ENCODE results near the gene EVX2.

Gene EVX2

DNA sequence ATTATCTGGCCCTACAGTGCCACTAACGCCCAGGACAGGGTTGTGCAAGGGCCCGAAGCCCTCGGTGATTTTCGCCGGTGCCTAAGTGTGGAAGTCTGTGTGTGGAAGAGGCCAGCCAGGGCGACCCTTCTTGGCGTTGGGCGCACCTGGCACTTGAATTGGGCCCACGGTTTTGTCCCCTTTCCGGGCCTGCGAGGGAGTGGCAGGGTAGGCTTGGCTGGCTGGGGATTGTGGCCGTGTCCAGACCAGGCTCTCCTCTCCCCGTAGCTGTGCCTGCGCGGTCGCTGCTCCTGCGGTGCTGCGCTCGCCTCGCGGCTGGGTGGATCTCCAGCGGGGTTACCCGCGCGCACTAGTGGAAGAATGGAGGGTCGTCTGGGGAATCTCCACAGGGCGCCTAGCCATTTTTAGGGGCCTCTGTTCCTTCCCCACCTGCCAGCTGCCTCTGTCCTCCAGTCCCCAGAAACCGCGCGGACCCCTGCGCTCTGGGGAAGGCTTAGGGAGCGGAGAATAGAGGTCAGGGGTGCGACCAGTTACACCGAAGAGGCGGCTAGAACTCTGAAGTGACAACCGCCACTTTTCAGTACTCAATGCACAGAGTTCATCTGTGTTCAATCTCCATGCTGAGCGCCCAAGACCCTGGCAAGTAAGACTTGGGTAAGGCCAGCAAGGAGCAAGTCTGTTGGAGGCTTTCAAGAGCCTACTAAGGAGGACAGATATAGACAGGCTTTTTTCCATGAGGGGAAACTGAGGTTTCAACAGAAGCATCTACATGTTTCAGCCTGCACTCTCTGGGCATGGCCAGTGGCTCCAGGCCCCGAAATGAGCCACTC, 16.0 kb downstream of the EVX2 start:
- DNase-seq (ENCODE audit: extremely low read depth in 1 of 2, low read depth in 1 of 2): no peak

DNA sequence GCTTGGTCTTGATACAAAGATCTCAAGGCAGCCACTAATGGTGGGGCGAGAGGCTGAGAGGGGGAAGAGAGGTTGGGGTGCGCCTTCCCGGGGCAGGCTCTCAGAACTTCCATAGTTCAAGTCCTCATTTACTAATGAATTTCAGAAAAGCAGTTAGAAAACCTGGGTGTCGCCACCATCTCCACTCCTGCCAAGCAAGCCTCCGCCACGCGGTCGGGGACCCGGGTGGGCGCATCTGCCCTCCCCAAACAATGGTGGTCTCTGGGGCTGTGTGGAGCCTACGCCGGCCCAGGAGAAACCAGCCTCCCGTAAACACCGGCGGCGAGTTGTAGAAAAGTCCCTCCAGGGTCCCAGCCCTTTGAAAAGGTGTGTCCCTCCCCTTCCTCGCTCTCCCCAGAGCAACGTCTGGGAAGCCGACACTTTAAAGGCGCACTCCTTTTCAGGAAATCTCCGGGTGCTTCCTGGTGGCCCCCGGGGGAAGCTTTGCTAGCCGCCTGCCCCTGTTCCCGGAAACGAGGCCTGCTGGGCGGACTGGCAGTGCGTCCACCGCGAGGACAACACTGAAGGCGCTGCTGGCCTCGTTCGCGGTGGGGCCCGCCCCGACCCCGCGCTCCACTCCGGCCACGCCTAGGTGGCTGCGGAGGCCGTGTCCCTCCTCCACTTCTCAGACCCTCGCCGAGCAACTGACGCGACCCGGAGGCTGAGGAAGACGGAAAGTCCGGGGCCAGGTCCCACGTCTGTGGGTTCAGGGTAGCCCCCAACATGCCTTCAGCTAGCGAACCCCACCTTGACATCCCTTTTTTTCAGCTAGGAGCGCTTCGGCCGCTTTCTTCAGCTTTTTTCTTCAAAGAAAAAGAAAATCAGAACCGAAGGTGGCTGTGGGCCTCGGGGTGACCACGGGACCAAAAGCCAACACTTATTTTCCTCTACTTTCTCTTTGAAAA, 16.8 kb downstream of the EVX2 start:
- no peak for DNase-seq (ENCODE audit: extremely low read depth in 1 of 2, low read depth in 1 of 2)

DNA sequence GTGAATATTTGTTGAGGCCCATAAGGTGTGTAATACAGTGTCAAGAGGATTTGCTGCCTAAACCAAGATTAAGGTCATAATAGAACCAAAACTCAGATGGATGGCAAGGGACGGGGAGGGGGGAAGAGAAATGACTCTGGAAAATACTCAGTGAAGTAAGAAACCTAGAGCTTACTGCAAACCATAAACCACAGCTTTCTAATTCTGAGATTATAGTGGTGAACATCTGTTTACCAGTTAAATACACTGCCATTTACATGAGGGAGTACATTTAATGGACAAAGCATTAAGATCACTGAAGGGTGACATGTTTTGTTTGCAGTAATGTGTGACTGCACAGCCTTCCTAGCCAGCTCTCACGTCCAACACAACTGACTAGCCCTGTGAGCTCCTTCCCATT, 19.8 kb downstream of the EVX2 start:
- no peak for DNase-seq (ENCODE audit: extremely low read depth in 1 of 2, low read depth in 1 of 2)

DNA sequence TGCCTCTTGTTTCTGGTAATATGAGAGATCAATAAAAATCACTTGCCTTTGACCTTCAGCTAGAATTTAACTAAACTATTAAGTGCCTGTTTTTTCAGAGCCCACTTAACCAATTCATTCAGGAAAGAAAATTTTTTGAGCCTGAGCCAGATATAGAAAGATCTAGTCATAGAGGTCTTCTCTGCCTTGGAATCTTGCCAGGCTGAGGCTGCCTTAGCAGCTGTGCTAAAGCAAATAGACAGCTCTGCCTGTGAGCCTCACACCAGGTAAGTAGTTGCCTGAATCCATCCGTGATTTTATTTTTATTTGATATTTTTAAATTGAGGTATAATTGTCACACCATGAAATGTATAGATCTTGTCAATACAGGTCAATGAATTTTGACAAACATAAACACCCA, 27.4 kb downstream of the EVX2 start:
- no peak for DNase-seq (ENCODE audit: extremely low read depth in 1 of 2, low read depth in 1 of 2)

DNA sequence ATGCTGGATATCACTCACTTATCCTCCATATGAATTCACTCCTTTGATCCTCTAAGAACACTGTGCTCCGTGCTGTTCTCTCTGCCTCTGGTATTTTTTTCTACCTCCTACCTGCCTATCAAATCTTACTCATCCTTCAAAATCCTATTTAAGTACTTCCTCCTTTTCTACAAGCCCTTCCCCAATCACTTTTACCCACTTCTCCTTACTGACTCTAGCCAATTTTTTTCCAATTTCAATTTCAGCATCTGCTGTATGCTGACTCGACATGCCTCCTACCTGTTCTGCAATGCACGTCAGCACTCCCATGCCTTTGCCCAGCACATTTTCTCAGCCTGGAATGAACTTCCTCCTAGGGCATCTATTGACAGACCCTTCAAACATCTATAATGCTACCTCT, 44.4 kb downstream of the EVX2 start:
- DNase-seq (ENCODE audit: extremely low read depth in 1 of 2, low read depth in 1 of 2): no peak

DNA sequence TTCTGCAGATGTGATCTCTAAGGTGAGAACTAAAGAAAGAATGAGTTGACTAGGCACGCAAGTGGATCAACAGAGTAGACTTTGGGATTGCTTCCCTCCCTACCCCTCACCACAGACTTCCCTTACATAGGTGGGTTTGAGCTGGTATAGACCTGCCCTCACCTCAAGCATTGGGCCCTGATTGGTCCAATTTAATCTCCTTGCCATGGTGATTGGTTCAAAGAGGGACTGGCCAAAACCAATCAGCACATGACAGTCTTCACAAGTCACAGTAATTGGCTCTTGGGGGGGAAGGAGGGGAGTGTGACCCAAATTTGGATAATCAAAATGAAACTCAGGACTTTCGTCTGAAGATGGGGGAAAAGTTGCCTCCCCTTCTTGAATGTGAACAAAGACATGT, 45.1 kb downstream of the EVX2 start:
- DNase-seq (ENCODE audit: extremely low read depth in 1 of 2, low read depth in 1 of 2): no peak

DNA sequence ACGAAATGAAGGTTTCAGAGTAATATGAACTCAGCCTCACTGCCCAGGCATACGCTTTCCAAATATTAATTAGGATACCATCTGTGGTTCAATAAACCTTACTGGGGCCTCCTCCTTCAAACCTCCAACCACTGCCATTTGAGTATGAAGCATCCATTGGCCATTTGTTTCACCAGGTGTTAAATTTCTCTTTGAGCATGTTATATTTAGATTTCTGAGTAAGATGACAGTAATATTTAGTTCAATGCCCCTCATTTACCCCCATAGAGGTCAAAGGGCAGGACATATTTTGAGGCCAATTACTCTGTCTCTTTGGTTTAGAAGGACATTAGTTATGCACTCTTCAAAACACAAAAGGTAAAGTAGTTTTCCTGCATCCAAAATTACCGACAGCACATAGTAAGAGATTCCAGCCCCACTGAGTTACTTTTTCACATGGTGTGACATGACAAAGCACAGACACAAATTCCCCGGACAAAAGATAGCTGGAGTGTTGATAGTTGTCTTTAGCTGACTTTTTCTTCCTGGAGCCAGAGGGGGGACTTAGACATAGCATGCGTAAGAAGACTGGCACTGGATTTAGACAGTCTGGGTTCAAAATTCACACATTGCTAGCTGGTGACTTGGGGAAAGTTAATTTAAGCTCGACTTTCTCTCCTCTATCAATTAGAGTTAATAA, 48.6 kb downstream of the EVX2 start:
- no peak for DNase-seq (ENCODE audit: extremely low read depth in 1 of 2, low read depth in 1 of 2)

DNA sequence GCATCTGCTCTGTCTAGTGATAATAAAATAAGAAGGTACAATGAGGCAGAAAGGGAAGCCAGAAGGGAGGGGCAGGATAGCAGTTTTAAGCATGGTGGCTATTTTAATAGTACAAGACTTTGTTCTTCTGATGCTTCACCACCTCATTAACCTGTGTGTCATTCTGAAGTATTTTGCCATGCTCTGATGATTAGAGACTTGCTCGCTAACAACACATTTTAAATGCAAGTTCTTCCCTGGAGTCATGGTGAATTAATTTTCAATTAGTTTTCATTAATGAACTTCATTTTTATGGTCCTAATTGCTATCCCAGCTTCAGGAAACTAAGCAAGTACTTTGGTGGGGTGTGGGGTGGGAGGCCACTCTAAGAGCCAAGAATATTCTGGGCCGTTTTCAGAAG, 56.0 kb downstream of the EVX2 start:
- no peak for DNase-seq (ENCODE audit: extremely low read depth in 1 of 2, low read depth in 1 of 2)
